Memory B cell (primary cell): ENCODE measurements around the gene KIF11.
"Not testable (repeated sequence)": the region's sequence is repeated elsewhere in the genome, so short reads cannot be mapped to it uniquely, and the experiment has no call there.

ENCODE experiments used
- ATAC-seq: fragments of 150-1000 bp; cut with Tn5 transposase; 2 replicates; pipeline ENCODE4 v1.10.0; 2021; ENCODE audit warnings: low read depth, mild to moderate bottlenecking, moderate library complexity
- DNase-seq, 2 donors: peaks; one replicate each; pipeline ENCODE4 v3.0.0; 2022; ENCODE audit warnings: low spot score in 2 of 2
- H3K27ac Mint-ChIP-seq: one replicate; pipeline ENCODE4 v1.8.0; 2022; ENCODE audit warnings: mild to moderate bottlenecking, moderate library complexity, mixed read lengths
- H3K27me3 Mint-ChIP-seq: one replicate; pipeline ENCODE4 v1.8.0; 2022; ENCODE audit warnings: mixed read lengths
- H3K36me3 Mint-ChIP-seq: one replicate; pipeline ENCODE4 v1.8.0; 2022; ENCODE audit warnings: mild to moderate bottlenecking, mixed read lengths
- H3K4me1 Mint-ChIP-seq: one replicate; pipeline ENCODE4 v1.8.0; 2022; ENCODE audit warnings: mixed read lengths
- H3K4me3 Mint-ChIP-seq: one replicate; pipeline ENCODE4 v1.8.0; 2022; ENCODE audit warnings: mild to moderate bottlenecking, moderate library complexity, mixed read lengths
- H3K9me3 Mint-ChIP-seq: one replicate; pipeline ENCODE4 v1.8.0; 2022; ENCODE audit warnings: mixed read lengths

The KIF11 gene

GRCh38 chr10:92592761-92593618, at the start of gene KIF11:
Gene KIF11 (plus strand): TSS chr10:92593130. CDS start chr10:92593376, 246 bp downstream.
- H3K9me3 Mint-ChIP-seq = no peaks in the 10 kb centered on the region
- no peaks in the 10 kb centered on the region for H3K27me3 Mint-ChIP-seq
- peaks cover 26% of the 10 kb centered on the region for H3K4me1 Mint-ChIP-seq
- H3K36me3 Mint-ChIP-seq = no peaks in the 10 kb centered on the region
- H3K27ac Mint-ChIP-seq = peak within 1 kb of the TSS; percentile 97
- DNase-seq = peak; percentile 89 to 91
- peak; percentile 76 for ATAC-seq
- peak within 1 kb of the TSS; percentile 98 for H3K4me3 Mint-ChIP-seq

GRCh38 chr10:92544296-92544695, 48.6 kb upstream of the KIF11 start:
- no peak overlapping the region for H3K4me3 Mint-ChIP-seq
- H3K4me1 Mint-ChIP-seq = peaks cover 29% of the 10 kb centered on the region
- ATAC-seq (peak; percentile 74), DNase-seq (peak in 1 of 2 donors; percentile 8)
- no peak overlapping the region for H3K27ac Mint-ChIP-seq
- no peaks in the 10 kb centered on the region for H3K27me3 Mint-ChIP-seq
- peaks cover 8% of the 10 kb centered on the region for H3K36me3 Mint-ChIP-seq
- H3K9me3 Mint-ChIP-seq = no peaks in the 10 kb centered on the region

GRCh38 chr10:92545556-92545955, 47.4 kb upstream of the KIF11 start:
- Mint-ChIP-seq H3K4me3 (no peak overlapping the region), H3K27me3 (no peaks in the 10 kb centered on the region), H3K9me3 (no peaks in the 10 kb centered on the region), H3K36me3 (peaks cover 8% of the 10 kb centered on the region), H3K4me1 (peaks cover 27% of the 10 kb centered on the region), H3K27ac (no peak overlapping the region)
- no peak for ATAC-seq
- no peak for DNase-seq

- ATAC-seq = no peak
- Mint-ChIP-seq H3K4me1 (peaks cover 20% of the 10 kb centered on the region), H3K36me3 (peaks cover 11% of the 10 kb centered on the region), H3K27ac (no peak overlapping the region), H3K4me3 (no peak overlapping the region), H3K27me3 (no peaks in the 10 kb centered on the region), H3K9me3 (no peaks in the 10 kb centered on the region)
- DNase-seq = no peak
Measured at GRCh38 chr10:92547676-92548075, 45.3 kb upstream of the KIF11 start.

- peaks cover 8% of the 10 kb centered on the region for H3K4me1 Mint-ChIP-seq
- peaks cover 7% of the 10 kb centered on the region for H3K9me3 Mint-ChIP-seq
- ATAC-seq (no peak), DNase-seq (no peak)
- H3K4me3 Mint-ChIP-seq = no peak overlapping the region
- peaks cover 23% of the 10 kb centered on the region for H3K36me3 Mint-ChIP-seq
- H3K27me3 Mint-ChIP-seq = no peaks in the 10 kb centered on the region
- no peak overlapping the region for H3K27ac Mint-ChIP-seq
Measured at GRCh38 chr10:92550924-92551323, 42.0 kb upstream of the KIF11 start.

GRCh38 chr10:92552310-92552709, 40.6 kb upstream of the KIF11 start:
- Mint-ChIP-seq H3K27ac (no peak overlapping the region), H3K27me3 (no peaks in the 10 kb centered on the region), H3K36me3 (peaks cover 24% of the 10 kb centered on the region), H3K4me3 (no peak overlapping the region), H3K9me3 (peaks cover 7% of the 10 kb centered on the region), H3K4me1 (peaks cover 6% of the 10 kb centered on the region)
- no peak for ATAC-seq
- DNase-seq = no peak

GRCh38 chr10:92553959-92554358, 39.0 kb upstream of the KIF11 start:
- Mint-ChIP-seq H3K36me3 (peaks cover 28% of the 10 kb centered on the region), H3K4me1 (peaks cover 6% of the 10 kb centered on the region), H3K4me3 (no peak overlapping the region), H3K27ac (no peak overlapping the region), H3K27me3 (no peaks in the 10 kb centered on the region), H3K9me3 (peaks cover 7% of the 10 kb centered on the region)
- DNase-seq (no peak), ATAC-seq (no peak)

GRCh38 chr10:92559046-92559445, 33.9 kb upstream of the KIF11 start:
- H3K4me1 Mint-ChIP-seq = peaks cover 6% of the 10 kb centered on the region
- peaks cover 2% of the 10 kb centered on the region for H3K9me3 Mint-ChIP-seq
- no peak overlapping the region for H3K4me3 Mint-ChIP-seq
- no peaks in the 10 kb centered on the region for H3K27me3 Mint-ChIP-seq
- no peak for DNase-seq
- H3K36me3 Mint-ChIP-seq = peaks cover 32% of the 10 kb centered on the region
- no peak for ATAC-seq
- no peak overlapping the region for H3K27ac Mint-ChIP-seq

GRCh38 chr10:92562424-92562823, 30.5 kb upstream of the KIF11 start:
- Mint-ChIP-seq H3K4me3 (no peak overlapping the region), H3K9me3 (peaks cover 5% of the 10 kb centered on the region), H3K27me3 (no peaks in the 10 kb centered on the region), H3K4me1 (peaks cover 17% of the 10 kb centered on the region), H3K36me3 (peaks cover 29% of the 10 kb centered on the region), H3K27ac (peak overlapping the region; percentile 51)
- no peak for DNase-seq
- no peak for ATAC-seq

GRCh38 chr10:92567952-92568600, 24.9 kb upstream of the KIF11 start:
- peak overlapping the region; percentile 15 for H3K4me3 Mint-ChIP-seq
- peaks cover 8% of the 10 kb centered on the region for H3K36me3 Mint-ChIP-seq
- peaks cover 3% of the 10 kb centered on the region for H3K9me3 Mint-ChIP-seq
- no peaks in the 10 kb centered on the region for H3K27me3 Mint-ChIP-seq
- H3K4me1 Mint-ChIP-seq = peaks cover 35% of the 10 kb centered on the region
- peak; percentile 71 for ATAC-seq
- DNase-seq = no peak
- H3K27ac Mint-ChIP-seq = no peak overlapping the region

GRCh38 chr10:92569071-92569470, 23.9 kb upstream of the KIF11 start:
- Mint-ChIP-seq H3K4me1 (peaks cover 35% of the 10 kb centered on the region), H3K4me3 (no peak overlapping the region), H3K9me3 (peaks cover 3% of the 10 kb centered on the region), H3K36me3 (peaks cover 6% of the 10 kb centered on the region), H3K27ac (peak overlapping the region; percentile 60), H3K27me3 (no peaks in the 10 kb centered on the region)
- no peak for ATAC-seq
- DNase-seq = no peak

- Mint-ChIP-seq H3K27ac (peak overlapping the region; percentile 60), H3K4me1 (peaks cover 35% of the 10 kb centered on the region)
- DNase-seq, H3K4me3 Mint-ChIP-seq, H3K36me3 Mint-ChIP-seq, ATAC-seq, H3K9me3 Mint-ChIP-seq, H3K27me3 Mint-ChIP-seq: not testable (repeated sequence)
Measured at GRCh38 chr10:92569663-92570062, 23.3 kb upstream of the KIF11 start.

GRCh38 chr10:92571649-92572048, 21.3 kb upstream of the KIF11 start:
- DNase-seq (no peak), ATAC-seq (no peak)
- no peaks in the 10 kb centered on the region for H3K36me3 Mint-ChIP-seq
- H3K4me1 Mint-ChIP-seq = peaks cover 32% of the 10 kb centered on the region
- no peak overlapping the region for H3K27ac Mint-ChIP-seq
- H3K27me3 Mint-ChIP-seq = no peaks in the 10 kb centered on the region
- H3K9me3 Mint-ChIP-seq = no peaks in the 10 kb centered on the region
- no peak overlapping the region for H3K4me3 Mint-ChIP-seq

GRCh38 chr10:92572362-92573090, 20.4 kb upstream of the KIF11 start:
- DNase-seq (no peak), ATAC-seq (no peak)
- Mint-ChIP-seq H3K27ac (peak overlapping the region; percentile 1), H3K36me3 (no peaks in the 10 kb centered on the region), H3K27me3 (no peaks in the 10 kb centered on the region), H3K4me1 (peaks cover 29% of the 10 kb centered on the region), H3K4me3 (peak overlapping the region; percentile 91), H3K9me3 (no peaks in the 10 kb centered on the region)
